ENCODE results near the gene BBIP1. TPM values are rescaled to one million over a fixed set of nuclear protein-coding genes. Genes with fewer than 3 reads are reported as not detected.

BBIP1 gene
- total RNA-seq, 3 donors from 2014 or later (not counting 1 experiment from before 2014, with no cell fraction given), result 27.2 to 58.6 (median 27.7) TPM

GRCh38 chr10:110903280-110904278 is 15.4 kb downstream of the BBIP1 start:
- Mint-ChIP-seq H3K9me3 (no peaks in the 10 kb centered on the region), H3K27ac (peak overlapping the region; percentile 14 to 78), H3K27me3 (ENCODE audit: low read depth in 2 of 2) (no peaks in the 10 kb centered on the region), H3K4me1 (peaks cover 8 to 34% of the 10 kb centered on the region in 2 donors), H3K4me3 (no peak overlapping the region), H3K36me3 (no peaks in the 10 kb centered on the region)
- Histone ChIP-seq H3K27me3 (ENCODE audit: control insufficient read depth, insufficient read depth, low read length) (no peaks in the 10 kb centered on the region), H3K36me3 (ENCODE audit: control insufficient read depth, insufficient read depth, low read length) (peaks cover 35% of the 10 kb centered on the region), H3K4me1 (ENCODE audit: control insufficient read depth, insufficient read depth, low read length) (no peaks in the 10 kb centered on the region), H3K4me3 (ENCODE audit: low read length) (no peak overlapping the region), H3K9me3 (ENCODE audit: control insufficient read depth, insufficient read depth, low read length) (no peaks in the 10 kb centered on the region), H3K27ac (ENCODE audit: low read length) (no peak overlapping the region)
- ATAC-seq (peak in 2 of 3 donors; percentile 21 to 24), DNase-seq (no peak)
- no peak for TF ChIP-seq CTCF (IDR thresholded peaks at IDR 0.05)
- whole genome bisulfite sequencing (ENCODE audit: insufficient coverage), result 85% methylated on average over 3 of the region's 3 CpGs
- intact Hi-C loops (cut with micrococcal nuclease), result no loop called here

- Histone ChIP-seq H3K4me3 (ENCODE audit: low read length) (no peak overlapping the region), H3K36me3 (ENCODE audit: control insufficient read depth, insufficient read depth, low read length) (peaks cover 48% of the 10 kb centered on the region), H3K27me3 (ENCODE audit: control insufficient read depth, insufficient read depth, low read length) (no peaks in the 10 kb centered on the region), H3K4me1 (ENCODE audit: control insufficient read depth, insufficient read depth, low read length) (no peaks in the 10 kb centered on the region), H3K9me3 (ENCODE audit: control insufficient read depth, insufficient read depth, low read length) (no peaks in the 10 kb centered on the region), H3K27ac (ENCODE audit: low read length) (no peak overlapping the region)
- peak overlapping the region; percentile 45 to 78 for H3K27ac Mint-ChIP-seq
- peaks cover 8 to 29% of the 10 kb centered on the region in 2 donors for H3K4me1 Mint-ChIP-seq
- intact Hi-C loops (cut with micrococcal nuclease), result no loop called here
- no peaks in the 10 kb centered on the region for H3K9me3 Mint-ChIP-seq
- no peak overlapping the region for H3K4me3 Mint-ChIP-seq
- WGBS (ENCODE audit: insufficient coverage), result 94% methylated on average over 5 of the region's 7 CpGs
- H3K36me3 Mint-ChIP-seq, result no peaks in the 10 kb centered on the region
- no peak for TF ChIP-seq CTCF (IDR thresholded peaks at IDR 0.05)
- H3K27me3 Mint-ChIP-seq (ENCODE audit: low read depth in 2 of 2), result no peaks in the 10 kb centered on the region
- DNase-seq (no peak), ATAC-seq (peak in 1 of 3 donors; percentile 7)
Measured at GRCh38 chr10:110901954-110902819, 16.8 kb downstream of the BBIP1 start.

- Histone ChIP-seq H3K27me3 (ENCODE audit: control insufficient read depth, insufficient read depth, low read length) (no peaks in the 10 kb centered on the region), H3K27ac (ENCODE audit: low read length) (no peak overlapping the region), H3K36me3 (ENCODE audit: control insufficient read depth, insufficient read depth, low read length) (peaks cover 56% of the 10 kb centered on the region), H3K9me3 (ENCODE audit: control insufficient read depth, insufficient read depth, low read length) (no peaks in the 10 kb centered on the region), H3K4me1 (ENCODE audit: control insufficient read depth, insufficient read depth, low read length) (no peaks in the 10 kb centered on the region), H3K4me3 (ENCODE audit: low read length) (no peak overlapping the region)
- WGBS (ENCODE audit: insufficient coverage), result 98% methylated on average over 2 of the region's 2 CpGs
- ATAC-seq (no peak), DNase-seq (no peak)
- peaks cover 10% of the 10 kb centered on the region for H3K36me3 Mint-ChIP-seq
- intact Hi-C loops (cut with micrococcal nuclease), result no loop called here
- H3K4me1 Mint-ChIP-seq, result peaks cover 8 to 34% of the 10 kb centered on the region in 2 donors
- no peak overlapping the region for H3K4me3 Mint-ChIP-seq
- no peaks in the 10 kb centered on the region for H3K27me3 Mint-ChIP-seq (ENCODE audit: low read depth in 2 of 2)
- H3K27ac Mint-ChIP-seq, result no peak overlapping the region
- no peak for TF ChIP-seq CTCF (IDR thresholded peaks at IDR 0.05)
- H3K9me3 Mint-ChIP-seq, result no peaks in the 10 kb centered on the region
Measured at GRCh38 chr10:110900983-110901382, 18.0 kb downstream of the BBIP1 start.
